ENCODE data around the gene KLRF1.

The KLRF1 gene, protein sequence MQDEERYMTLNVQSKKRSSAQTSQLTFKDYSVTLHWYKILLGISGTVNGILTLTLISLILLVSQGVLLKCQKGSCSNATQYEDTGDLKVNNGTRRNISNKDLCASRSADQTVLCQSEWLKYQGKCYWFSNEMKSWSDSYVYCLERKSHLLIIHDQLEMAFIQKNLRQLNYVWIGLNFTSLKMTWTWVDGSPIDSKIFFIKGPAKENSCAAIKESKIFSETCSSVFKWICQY

DNA sequence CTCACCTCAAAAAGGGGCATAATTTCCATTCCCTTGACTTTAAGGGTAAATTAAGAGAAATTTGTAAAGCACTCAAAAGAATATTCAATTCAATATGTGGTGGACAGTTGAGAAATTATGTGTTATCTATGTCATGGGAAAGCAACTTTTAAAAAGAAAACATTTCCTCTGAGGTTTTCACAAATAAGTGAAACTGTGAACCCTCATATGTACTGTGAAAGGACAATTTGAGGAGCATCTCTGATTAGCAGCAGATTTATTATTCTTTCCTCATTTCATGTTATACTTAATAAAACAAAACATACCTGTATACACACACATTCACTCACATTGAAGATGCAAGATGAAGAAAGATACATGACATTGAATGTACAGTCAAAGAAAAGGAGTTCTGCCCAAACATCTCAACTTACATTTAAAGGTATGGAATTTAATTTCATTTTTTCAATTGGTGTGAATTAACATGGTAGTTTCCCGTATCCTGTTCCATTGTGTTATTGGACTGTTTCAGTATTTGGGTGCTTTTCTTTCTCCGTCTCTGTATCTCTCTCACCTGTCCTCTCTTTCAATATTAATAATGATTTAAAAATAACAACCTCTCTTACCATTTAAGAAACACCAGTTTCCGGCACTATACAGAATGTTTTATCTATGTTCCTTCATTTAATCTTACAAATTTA is at the start of gene KLRF1:
KLRF1 (plus strand) TSS at position 273 of the 680 bp plus-strand sequence; CDS start at position 337, 64 bp downstream.
- DNase-seq, result no peak

DNA sequence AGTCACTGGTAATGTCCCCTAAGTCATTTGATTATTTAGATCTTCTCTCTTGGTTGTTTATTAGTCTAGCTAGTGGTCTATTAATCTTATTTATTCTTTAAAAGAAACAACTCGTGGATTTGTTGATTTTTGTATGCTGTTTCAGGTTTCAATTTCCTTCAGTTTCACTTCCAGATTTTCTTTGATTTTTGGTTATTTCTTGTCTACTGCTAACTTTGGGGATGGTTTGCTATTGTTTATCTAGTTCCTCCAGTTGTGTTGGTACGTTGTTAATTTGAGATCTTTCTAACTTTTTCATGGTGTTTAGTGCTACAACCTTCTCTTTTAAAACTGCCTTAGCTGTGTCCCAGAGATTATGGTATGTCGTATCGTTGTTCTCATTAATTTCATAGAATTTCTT is 48.1 kb upstream of the KLRF1 start:
- DNase-seq, result no peak

DNA sequence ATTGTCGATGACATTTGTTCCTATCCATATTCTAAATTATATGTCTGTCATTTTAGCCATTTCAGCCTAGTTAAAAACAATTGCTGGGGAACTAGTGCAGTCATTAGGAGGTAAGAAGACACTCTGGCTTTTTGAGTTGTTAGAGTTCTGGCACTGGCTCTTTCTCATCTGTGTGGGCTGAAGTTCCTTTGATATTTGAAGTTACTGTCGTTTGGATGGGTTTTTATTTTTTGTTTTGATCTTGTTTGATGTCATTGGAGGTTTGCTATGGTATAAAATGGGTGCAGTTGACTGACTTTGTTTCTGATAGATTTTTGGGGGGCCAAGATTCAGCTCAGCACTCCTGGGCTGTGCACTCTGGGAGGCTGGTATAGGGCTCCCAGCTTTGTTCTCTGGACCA is 45.9 kb upstream of the KLRF1 start:
- no peak for DNase-seq

DNA sequence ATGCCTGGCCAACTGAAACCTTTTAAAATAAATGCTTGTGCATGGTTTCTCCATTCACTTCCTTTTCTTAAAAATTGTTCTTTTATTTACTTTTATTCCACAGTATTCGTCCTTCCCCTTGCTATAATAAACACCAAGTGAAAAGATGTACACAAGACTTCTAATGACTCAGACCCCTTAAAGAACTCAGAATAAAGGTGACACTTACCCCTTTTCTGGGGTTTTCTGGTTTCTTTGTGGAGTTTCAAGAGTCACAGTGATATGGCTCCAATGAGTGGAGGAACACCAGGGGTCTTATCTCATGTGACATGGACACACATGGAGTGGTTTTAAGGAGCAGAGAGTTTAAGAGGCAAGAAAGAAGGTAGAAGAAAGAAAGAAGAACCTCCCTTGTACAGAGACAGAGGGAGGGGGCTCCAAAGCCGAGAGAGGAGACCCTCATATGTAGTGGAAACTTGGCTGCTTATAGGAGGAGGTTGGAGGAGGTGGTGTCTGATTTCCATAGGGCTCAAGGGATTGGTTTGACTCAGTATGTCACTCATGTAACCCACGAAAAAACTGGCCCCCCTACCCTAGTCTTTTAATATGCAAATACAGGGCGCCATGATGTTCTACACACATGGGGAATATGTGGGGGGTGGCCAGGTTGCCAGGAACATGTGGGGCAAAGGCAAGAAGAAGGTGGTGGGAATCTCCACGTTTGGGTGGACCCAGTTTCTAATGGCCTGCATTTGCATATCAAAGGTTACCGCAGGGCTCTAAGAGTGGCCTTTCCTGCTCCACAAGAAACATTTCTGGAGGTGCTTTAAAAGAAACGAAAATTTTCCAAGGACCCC is 44.5 kb upstream of the KLRF1 start:
- no peak for DNase-seq

DNA sequence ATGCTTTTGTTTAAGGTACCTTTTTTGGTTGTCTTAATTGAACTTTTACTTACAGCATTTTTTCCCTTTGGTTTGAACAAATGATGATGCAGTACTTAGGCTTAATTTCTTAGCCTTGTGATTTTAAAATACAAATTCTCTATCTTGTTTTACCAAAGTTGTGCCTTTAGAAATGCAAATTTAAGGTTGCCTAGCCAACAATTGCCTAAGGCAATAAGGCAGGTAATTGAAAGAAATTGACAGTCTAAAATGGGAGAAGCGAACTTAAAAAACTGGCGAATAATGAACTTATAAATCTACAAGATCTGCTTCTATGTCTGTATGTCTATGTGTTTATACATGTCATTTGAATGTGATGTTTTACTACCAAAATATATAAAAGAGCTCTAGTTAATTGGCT is 43.0 kb upstream of the KLRF1 start:
- no peak for DNase-seq

DNA sequence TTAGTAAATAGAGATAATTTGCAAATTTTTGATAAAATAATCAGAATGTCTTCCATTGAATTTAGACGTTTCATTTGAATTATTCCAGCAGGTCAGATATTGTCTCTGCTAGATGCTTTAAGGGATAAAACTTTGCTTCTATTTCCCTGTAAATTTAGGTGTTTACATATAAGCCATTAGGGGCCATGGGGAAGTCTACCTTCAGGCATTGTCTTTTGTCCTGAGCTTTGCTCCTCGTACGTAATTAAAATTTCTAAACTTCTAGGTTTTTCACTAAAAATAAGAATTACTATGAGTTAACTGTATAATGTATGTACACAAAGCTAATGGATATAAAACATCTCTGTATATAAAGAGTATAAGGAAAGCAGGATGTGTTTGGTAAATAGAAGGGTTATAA is 42.5 kb upstream of the KLRF1 start:
- no peak for DNase-seq

DNA sequence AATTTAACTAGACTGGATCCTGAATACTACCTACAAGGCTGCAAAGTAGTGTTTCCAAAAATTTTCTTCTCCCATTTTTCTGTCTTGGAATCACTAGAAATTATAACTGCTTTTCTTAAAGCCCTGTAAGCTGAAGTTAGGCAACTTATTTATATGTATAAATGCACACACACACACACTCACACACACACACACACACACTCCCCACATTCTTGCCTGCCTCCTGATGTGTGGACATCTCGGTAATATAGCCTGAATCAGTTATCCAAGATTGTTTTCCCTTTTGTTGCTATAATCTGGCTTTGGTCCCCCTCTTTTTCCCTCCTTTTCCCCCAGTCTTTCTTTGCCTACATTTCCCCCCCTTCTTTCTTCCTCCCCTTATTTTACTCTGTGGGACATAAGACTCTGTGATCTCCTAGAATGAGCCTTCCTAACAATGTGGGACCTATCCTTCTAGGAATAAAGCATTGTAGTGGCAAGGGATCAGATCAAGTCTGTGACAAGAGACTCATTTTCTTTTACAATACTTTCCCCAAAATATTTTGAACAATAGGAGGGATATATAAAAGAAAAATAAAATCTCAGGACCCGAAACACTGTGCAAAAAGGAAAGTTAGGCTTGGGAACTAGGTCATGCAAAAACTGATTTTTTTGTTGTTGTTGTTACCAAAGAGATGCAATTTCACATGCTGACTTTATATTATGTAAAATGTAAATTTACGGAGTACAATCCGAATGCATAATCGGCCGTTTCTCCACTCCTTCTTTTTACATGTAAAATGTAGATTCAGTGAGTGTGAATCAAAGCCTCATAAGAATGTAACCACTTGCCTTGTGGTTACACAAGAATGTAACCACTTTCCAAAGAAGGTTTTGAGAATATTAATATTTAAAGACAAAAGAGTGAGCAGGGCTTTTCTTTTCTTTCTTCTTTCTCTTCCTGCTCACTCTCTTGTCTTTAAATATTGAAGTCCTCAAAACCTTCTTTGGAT is 40.3 kb upstream of the KLRF1 start:
- DNase-seq, result no peak

DNA sequence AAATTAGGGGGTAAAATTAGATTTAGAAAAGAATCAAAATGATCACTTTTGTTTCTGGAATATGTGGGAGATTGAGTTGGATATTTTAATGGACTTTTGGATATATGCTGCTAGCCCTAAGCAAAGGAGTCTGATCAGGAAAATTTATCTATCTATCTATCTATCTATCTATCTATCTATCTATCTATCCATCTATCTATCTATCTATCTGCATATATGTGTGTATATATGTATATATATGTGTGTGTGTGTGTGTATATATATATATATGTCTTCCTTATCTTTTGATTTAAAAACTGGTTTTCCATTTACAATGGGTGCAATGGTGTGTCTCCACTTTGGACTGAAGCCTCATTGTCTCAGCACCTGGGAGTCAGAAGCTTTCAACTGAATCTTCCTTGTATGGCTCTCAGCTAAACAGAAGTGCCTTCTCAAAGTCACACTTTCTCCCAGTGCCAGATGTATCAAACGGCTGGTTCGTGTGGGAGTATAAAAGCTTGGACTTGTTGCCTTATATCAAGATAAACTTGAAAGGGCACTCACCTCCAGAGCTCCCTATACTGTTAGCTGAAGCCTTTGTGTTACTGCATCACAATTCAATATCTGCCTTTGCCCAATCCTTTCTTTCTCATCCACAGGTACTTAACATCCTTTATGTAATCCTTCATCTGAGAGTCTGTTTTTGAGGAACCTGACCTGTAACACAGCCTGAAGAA is 34.9 kb upstream of the KLRF1 start:
- DNase-seq, result no peak

DNA sequence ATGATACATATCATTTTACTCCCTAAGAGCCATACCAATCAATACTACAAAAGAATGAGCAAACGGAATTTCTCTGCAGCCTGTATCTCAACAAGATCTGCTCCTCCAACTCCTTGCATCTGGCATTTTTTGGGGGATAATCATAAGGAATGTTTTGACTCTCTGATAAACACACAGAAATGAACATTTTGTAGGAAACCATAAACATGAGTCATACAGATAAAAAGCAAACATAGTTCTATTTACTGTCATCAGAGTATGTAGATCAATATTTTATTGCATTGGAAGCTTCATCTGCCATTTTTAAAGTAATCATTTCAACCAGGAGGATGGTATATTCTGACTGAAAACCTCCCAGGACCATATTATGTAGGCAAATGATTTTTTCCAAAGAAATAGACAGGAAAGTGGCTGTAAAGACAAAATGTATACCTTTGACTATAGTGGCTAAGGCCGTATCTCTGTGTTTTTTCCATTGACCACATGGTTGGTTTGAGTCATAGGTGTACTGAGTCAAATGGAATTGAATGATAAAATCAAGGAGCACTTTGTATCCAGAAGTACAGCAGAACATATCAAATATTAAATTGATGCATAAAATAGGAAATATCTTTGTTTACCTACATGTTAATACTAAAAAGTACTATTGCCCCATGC is 34.2 kb upstream of the KLRF1 start:
- DNase-seq, result no peak

DNA sequence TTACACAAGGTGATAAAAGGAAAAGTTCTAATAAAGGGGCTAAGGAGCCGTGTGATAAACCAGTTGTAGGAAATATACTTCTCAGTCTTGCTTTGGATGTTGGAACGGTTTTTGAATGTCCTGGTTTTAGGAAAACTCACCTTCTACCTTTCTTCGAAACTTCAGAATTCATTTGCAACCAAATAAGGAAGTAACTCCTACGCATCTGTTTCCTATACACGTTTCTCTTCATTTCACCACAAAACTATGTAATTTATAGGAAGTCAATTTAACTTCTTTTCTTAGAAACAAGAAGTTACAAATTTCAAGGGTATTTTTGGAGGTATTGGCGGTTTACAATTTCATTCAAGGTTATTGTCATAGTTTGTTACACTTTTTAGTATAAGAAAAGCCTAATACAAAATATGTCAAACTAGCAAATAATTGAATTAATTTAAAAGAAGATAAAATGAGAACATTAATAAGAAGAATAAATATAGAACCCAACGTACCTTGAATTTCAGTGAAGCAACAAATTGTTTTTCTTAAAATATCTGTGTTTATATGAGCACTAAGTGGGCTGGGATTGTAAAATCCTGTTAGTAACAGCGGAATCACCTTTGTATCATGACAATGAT is 33.4 kb upstream of the KLRF1 start:
- DNase-seq, result no peak

DNA sequence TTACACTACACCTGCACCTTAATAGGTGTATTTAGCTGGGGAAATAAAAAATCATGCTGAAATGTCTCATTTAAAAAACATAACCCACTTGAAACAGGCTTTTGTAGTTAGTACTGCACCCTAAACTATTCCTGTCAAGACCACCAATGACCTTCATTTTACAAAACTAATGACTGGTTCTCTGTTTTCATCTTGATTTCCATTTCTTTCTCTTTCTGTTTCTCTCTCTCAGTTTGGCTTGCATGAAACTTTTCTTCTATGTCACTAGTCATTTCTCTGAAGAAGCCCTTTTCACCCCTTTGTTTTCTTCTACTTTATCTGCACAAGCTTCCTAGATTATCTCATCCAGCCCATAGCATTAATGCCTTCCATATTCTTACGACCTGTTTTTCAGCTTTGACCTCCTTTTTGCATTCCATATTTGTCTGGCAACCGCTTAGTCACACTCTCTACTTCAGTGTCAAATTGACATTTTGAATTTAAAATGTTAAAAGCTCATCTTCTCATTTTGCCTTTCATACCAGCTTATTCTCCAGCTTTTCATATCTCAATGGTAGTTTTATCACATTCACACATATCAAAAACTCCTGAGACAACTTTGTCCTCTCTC is 32.7 kb upstream of the KLRF1 start:
- DNase-seq, result no peak

DNA sequence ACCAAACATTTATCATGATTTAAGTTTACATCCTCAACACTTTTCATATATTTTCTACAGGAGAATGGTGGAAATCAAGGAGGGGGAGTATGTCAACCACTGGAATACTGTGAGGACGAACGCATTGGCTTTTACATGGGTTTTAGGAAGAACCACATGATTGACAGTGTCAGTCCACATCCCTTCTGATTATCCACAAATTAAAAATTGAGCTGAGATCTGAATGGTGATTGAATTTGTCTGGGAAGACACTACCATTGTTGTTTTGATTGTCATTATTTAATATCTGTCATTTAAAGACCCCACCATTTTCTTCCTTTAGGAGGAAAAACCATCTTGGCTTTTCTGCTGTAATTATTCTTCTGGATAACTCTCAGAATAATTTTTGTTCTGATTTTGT is 31.3 kb upstream of the KLRF1 start:
- DNase-seq, result no peak

DNA sequence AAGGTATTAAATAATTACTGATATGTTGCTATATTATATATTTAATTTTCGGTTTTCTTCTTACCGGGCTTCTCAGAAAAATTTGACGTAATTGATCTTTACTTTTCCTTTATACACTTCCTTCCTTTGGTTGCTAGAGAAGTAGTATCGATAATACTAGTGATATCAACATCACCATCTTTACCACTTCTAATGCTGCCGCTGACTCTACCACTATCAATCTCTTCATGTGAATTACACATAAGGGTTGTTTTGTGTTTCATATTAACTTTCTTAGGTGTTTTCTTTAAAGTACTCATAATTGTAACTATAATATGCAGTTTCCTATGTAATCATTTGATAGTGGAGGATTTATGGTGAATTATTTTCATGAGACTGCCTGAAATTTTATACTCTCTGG is 30.9 kb upstream of the KLRF1 start:
- no peak for DNase-seq

DNA sequence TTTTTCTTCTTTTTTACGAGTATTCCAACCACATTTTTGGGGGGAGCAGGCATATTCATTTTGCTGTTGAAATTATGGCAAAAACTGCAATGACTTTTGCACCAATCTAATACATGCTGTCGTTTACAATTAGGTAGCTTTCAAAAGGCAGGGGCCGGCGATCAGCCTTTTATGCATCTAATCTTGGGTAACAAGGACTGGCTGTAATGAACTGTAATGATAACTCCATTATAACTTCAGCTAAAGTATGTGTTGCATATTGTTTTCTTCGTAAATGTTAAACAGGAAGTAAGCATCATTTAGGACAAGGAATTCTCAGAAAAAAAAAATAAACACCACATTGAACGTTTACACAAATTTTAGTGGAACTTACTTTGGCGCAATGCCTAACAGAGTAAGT is 30.3 kb upstream of the KLRF1 start:
- DNase-seq, result no peak

DNA sequence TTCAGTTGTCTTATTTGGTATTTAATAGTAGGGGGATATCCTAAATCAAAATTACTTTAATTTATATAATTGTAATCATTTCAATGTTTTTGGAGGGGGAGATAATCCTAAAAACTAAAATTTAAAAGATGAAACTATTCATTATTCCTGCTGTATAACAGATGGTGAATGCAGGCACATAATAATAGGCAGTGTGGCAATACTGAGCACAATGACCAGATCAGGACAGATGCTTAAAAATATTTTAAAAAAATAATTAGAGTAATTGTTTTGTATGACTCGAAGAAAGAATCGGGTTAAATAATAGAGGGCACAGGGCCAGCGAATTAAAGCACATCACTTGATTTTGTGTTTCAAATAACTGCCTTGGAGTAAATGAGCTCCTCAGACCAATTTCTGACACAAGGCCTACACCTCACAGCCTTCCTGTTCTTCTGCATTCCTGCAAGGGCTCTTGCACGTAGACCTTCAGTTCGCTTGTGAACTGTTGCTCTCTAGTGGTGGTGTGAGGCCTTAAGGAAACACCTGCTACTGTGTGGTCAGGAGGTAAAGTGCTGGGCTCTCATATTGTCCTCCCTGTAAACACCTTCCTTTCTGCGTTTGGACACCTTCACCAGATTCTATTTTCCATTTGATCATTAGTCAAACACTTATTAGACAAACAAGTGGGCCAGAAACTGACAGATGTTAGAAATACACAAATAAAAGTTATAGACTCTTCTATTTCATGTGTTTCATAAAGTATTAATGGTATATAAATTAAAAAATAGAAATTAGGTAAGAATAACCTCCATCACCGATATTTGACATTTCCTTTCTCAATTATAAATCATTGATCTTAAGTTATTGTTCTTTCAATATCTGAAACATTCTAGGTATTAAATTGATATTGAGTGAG is 29.3 kb upstream of the KLRF1 start:
- DNase-seq, result no peak

DNA sequence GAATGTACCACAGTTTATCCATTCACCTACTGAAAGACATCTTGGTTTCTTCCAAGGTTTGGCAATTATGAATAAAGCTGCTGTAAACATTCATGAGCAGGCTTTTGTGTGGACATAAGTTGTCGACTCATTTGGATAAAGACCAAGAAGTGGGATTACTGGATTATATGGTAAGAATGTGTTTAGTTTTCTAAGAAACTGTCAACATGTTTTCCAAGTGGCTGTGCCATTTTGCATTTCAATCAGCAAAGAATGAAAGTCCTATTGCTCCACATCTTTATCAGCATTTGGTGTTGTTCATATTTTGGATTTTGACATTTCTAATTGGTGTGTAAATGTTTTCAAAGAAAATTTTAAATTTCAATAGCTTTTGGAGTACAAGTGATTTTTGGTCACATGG is 27.3 kb upstream of the KLRF1 start:
- DNase-seq, result no peak

DNA sequence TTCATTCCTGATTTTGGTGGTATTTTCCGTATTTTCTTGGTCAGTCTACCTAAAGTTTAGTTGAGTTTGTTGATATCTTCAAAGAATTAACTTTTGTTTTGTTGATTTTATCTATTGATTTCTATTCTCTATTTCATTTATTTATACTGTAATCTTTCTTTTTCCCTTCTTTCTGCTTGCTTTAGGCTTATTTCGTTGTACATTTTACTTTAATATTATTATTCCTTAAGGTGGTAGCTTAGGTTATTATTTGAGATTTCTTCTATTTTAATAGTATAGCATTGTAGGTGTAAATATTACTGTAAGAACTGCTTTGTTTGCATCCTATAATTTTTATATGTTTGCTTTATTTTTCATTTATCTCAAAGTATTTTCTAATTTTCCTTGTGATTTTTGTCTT is 21.4 kb upstream of the KLRF1 start:
- no peak for DNase-seq

DNA sequence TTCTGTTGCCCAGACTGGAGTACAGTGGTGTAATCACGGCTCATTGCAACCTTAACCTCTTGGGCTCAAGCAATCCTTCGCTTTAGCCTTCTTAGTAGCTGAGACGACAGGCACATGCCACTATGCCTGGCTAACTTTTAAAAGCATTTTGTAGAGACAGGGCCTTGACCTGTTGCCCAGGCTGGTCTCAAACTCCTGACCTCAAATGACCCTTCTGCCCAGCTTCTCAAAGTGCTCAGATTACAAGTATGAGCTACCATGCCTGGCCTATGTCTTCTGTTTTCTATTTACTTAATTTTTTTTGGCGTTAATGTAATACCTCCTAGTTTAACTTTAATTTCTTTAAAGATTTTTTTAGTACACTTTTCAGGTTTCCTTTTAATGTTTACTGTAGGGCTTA is 20.6 kb upstream of the KLRF1 start:
- no peak for DNase-seq

DNA sequence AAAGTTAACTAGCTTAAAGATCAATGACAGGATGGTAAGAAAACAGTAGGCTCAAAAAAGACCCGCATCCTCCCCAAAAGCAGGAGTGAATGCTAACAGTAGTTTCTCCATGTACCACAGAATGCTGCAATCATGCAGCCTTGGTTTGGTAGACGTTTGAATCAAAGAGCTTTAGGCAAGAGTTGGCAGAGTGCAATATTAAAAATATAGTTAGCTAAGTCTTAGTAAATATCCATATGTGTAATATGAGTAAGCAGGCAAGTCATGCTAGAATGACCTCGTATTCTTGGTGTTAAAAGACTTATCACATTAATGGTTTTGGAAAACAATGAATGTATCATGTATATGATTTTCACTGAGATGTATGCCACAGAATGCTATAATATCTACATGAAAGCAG is 18.8 kb upstream of the KLRF1 start:
- no peak for DNase-seq

DNA sequence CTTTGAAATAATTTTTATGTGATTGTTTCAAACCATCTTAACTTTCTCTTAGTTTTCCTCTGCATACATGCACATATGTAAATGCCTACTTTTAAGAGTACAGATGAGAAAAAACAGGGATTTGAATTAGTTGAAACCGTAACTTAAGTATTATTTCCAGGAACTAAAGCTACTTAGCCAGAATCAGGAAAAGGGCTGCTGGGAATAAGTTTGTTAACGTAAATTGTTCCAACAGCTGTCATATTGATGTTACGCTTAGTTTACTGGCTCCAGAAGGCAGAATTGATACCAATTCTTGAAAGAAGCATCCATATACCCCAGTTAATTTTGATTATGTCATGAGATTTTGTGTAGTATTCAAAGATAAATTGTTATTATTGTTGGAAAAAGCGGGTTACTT is 17.9 kb upstream of the KLRF1 start:
- DNase-seq, result no peak

Data from activated CD4-positive, CD25-positive, alpha-beta regulatory T cell treated with anti-CD3 and anti-CD28 coated beads, Interleukin-2, amount 50 U/mL, for 72 hours (primary cell).